HG03439 (cell line): ENCODE measurements around the gene C19orf25.
"Not testable (repeated sequence)": the region's sequence is repeated elsewhere in the genome, so short reads cannot be mapped to it uniquely, and the experiment has no call there.

ENCODE experiments used
- ATAC-seq: cut with Tn5 transposase; IDR thresholded peaks from one replicate; pipeline ENCODE4 v1.9.1; 2021; ENCODE audit warnings: mild to moderate bottlenecking, moderate library complexity; ENCODE audit not compliant: unreplicated experiment

C19orf25 gene

GRCh38 chr19:1450735-1451731 is 28.0 kb downstream of the C19orf25 start:
- no peak for ATAC-seq

GRCh38 chr19:1449467-1450442 is 29.3 kb downstream of the C19orf25 start, which contains the start of gene APC2:
Gene APC2 (plus strand): TSS chr19:1450121. CDS start chr19:1453002, 2,881 bp downstream.
- no peak for ATAC-seq

GRCh38 chr19:1447944-1448343 is 31.1 kb downstream of the C19orf25 start:
- ATAC-seq = no peak

- ATAC-seq = no peak
These were observed 31.5 kb downstream of the C19orf25 start for GRCh38 chr19:1447504-1447903.

- ATAC-seq = no peak
These were observed 32.1 kb downstream of the C19orf25 start for GRCh38 chr19:1446713-1447481.

GRCh38 chr19:1445932-1446712 is 32.9 kb downstream of the C19orf25 start:
- ATAC-seq = no peak

- ATAC-seq = peak; percentile 54
These were observed 33.7 kb downstream of the C19orf25 start for GRCh38 chr19:1445185-1445931.

GRCh38 chr19:1441677-1442438 is 37.2 kb downstream of the C19orf25 start:
- no peak for ATAC-seq

- ATAC-seq = no peak
These were observed 38.0 kb downstream of the C19orf25 start for GRCh38 chr19:1441022-1441426.

- no peak for ATAC-seq
These were observed 38.6 kb downstream of the C19orf25 start for GRCh38 chr19:1440418-1440801.

GRCh38 chr19:1439525-1440417 is 39.2 kb downstream of the C19orf25 start:
- ATAC-seq = not testable (repeated sequence)

- no peak for ATAC-seq
These were observed 40.1 kb downstream of the C19orf25 start for GRCh38 chr19:1438933-1439354.

GRCh38 chr19:1438035-1438932 is 40.7 kb downstream of the C19orf25 start, which contains the start of gene RPS15:
Gene RPS15 (plus strand): TSS chr19:1438396. CDS start chr19:1438426, 30 bp downstream.
- peak; percentile 83 for ATAC-seq

- ATAC-seq = no peak
These were observed 41.4 kb downstream of the C19orf25 start for GRCh38 chr19:1437609-1438008.

GRCh38 chr19:1435378-1435989 is 43.5 kb downstream of the C19orf25 start:
- ATAC-seq = no peak
